GM12873 (cell line): ENCODE data around the gene FGD4.

Experiments used
- TF ChIP-seq, protein P1 (sequence below): IDR thresholded peaks from 2 replicates; pipeline ENCODE4 v1.5.1; 2012; ENCODE audit warnings: low read depth, mild to moderate bottlenecking, moderate library complexity, low read length, control low read depth; ENCODE audit not compliant: insufficient read depth; ENCODE audit errors: missing control alignments

Gene FGD4

DNA sequence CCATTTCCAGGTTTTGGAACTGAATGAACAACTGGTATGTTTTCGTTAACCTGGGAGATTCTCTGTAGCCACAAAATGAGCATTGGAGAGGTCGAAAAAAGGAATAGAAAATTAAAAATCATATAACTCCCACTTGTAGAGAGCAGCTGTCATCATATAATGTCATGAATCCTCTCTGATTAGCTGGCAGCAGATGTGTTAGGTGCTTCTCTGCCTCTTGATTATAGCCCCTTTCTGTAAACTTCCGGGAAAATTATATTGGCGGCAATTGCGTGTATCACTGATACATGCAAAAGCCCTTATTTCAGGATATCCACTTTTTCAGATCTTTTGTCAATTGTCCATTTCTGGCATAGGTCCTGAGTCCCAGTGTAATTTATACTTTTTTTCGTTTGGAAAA is 31.7 kb downstream of the FGD4 start:
- TF ChIP-seq, protein P1, sequence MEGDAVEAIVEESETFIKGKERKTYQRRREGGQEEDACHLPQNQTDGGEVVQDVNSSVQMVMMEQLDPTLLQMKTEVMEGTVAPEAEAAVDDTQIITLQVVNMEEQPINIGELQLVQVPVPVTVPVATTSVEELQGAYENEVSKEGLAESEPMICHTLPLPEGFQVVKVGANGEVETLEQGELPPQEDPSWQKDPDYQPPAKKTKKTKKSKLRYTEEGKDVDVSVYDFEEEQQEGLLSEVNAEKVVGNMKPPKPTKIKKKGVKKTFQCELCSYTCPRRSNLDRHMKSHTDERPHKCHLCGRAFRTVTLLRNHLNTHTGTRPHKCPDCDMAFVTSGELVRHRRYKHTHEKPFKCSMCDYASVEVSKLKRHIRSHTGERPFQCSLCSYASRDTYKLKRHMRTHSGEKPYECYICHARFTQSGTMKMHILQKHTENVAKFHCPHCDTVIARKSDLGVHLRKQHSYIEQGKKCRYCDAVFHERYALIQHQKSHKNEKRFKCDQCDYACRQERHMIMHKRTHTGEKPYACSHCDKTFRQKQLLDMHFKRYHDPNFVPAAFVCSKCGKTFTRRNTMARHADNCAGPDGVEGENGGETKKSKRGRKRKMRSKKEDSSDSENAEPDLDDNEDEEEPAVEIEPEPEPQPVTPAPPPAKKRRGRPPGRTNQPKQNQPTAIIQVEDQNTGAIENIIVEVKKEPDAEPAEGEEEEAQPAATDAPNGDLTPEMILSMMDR = no peak

- TF ChIP-seq, protein P1 = no peak
Measured at GRCh38 chr12:32435921-32436705, 36.8 kb downstream of the FGD4 start.

DNA sequence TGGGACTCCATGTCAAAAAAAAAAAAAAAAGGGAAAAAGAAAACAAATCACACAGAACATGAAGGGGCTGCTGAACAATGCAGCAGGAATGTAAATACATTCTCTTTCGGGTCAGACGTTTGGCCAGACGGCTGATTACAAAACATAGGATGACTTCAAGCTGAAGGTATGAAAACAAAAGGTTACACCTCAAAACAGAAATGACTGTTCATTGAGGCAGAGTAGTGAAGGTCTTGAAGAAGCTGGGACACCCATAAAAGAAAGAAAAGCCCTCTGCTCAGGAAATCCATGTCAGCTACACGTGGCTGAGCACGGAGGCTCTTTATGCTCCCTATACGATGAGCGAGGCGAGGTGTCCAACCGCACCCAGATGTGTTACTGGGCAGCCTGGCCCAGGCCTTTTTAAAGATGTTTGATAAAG is 37.7 kb downstream of the FGD4 start:
- TF ChIP-seq, protein P1 = no peak

DNA sequence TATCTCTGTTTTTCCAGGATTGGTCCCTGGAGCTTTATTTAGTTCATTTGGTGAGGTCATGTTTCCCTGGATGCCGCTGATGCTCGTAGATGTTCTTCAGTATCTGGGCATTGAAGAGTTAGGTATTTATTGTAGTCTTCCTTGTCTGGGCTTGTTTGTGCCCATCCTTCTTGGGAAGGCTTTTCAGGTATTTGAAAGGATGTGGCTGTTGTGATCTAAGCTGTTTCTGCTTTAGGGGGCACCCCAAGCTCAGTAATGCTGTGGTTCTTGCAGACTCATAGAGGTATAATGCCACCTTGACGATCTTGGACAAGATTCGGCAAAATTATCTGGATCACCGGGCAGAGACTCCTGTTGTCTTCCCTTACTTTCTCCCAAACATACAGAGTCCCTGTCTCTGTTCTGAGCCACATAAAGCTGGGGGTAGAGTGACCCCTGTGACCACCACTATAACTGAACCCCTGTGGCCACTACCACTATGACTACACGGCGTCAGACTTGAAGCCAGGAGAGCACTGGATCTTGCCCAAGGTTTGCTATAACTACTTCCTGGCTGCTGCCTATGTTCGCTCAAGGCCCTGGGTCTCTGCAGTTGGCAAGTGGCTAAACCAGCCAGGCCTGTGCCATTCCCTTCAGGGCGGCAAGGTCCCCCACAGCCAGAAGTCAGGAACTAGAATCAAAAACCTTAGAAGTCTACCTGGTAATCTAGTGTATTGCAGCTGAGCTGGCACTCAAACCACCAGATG is 40.9 kb downstream of the FGD4 start:
- TF ChIP-seq, protein P1 = no peak

DNA sequence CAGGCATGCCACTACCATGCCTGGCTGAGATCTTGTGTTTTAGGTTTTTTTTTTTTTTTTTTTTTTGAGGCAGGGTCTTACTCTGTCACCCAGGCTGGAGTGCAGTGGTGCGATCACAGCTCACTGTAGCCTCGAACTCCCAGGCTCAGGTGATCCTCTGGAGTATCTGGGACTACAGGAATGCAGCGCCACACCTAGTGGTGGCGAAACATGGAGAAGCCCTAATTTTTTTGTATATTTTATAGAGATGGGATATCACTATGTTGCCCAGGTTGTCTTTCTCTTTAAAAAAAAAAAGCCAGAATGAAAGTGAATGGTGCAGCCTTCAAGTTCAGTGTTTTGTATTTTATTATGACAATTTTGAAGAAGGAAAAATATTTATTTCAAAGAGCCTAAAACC is 44.1 kb downstream of the FGD4 start:
- TF ChIP-seq, protein P1 = no peak

- TF ChIP-seq, protein P1 = no peak
Measured at GRCh38 chr12:32444895-32445294, 45.5 kb downstream of the FGD4 start.

GRCh38 chr12:32445356-32445755 is 46.0 kb downstream of the FGD4 start:
- TF ChIP-seq, protein P1 = no peak
